Brain pericyte (primary cell): ENCODE measurements around the gene TMEM263.
"Not testable (repeated sequence)": the region's sequence is repeated elsewhere in the genome, so short reads cannot be mapped to it uniquely, and the experiment has no call there.

Experiments used
- DNase-seq: peaks from one replicate; pipeline ENCODE4 v3.0.0-alpha.2; 2012; ENCODE audit warnings: low read depth, low spot score

The TMEM263 gene

DNA sequence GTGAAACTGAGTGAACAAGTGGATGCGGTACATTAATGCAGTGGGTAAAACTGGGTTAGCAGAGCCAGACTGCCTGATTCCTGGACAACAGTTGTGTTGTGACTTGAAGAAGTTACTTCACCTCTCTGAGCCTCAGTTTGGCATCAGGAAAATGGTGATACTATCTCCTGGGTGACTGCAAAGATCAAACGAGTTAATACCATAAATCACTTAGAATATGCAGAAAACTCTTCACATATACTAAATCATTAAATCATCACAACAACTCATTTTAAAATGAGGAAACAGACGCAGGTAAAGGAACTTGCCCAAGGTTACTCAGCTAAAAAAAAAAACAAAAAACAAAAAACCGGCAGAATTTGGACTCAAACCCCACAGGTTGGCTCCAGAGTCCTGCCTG, 30.4 kb downstream of the TMEM263 start:
- no peak for DNase-seq

DNA sequence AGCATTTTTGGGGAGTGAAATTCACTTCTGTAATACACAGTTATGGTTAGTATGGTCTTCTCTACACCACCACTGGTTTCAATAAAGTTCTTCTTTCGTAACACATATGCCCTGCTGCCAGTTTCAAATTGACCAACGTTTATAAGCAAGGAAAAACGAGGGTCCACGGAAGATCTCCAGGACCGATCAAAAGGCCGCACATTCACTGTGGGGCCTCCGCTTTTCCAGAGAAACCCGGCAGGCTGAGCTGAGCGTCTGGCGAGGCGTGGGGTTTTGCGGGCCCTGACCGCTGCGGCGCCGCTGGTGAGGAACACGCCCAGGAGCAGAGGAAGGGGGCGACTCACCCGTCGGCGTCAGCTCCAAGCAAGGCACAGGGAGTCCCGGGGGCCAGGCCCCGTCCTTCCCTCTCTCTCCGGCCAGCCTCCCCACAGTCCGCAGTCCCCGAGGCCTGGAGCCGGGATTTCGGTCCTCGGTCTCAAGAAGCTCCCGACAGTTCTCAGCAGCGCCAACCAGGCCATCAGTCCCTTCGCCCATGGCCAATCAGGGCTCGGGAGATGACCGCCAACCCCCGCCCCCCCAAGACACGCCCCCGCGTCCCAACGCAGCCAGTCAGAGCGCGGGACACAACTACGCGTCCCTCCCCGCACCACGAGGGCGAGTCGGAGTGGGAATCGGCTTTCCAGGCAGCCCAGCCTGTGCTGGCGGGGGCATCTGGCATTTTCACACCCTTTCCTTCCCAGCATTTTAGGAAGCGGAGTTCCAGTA, 31.1 kb downstream of the TMEM263 start, which contains the start of gene MTERF2:
Gene MTERF2 (minus strand): TSS at position 522 of the 765 bp plus-strand sequence. CDS start 8,432 bp downstream, outside the sequence.
- DNase-seq, result peak; percentile 84

GRCh38 chr12:106987846-106988245, 32.1 kb downstream of the TMEM263 start:
- no peak for DNase-seq

- no peak for DNase-seq
Observed at GRCh38 chr12:106994579-106995220, 39.0 kb downstream of the TMEM263 start.

DNA sequence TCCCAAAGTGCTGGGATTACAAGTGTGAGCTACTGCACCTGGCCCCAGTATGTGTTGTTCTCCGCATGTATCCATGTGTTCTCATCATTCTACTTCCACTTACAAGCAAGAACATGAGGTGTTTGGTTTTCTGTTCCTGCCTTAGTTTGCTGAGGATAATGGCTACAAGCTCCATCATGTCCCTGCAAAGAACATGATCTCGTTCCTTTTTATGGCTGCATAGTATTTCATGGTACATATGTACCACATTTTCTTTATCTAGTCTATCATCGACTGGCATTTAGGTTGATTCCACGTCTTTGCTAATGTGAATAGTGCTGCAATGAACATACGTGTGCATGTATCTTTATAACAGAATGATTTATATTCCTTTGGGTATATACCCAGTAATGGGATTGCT, 40.4 kb downstream of the TMEM263 start:
- not testable (repeated sequence) for DNase-seq

- no peak for DNase-seq
Observed at GRCh38 chr12:106997916-106998315, 42.2 kb downstream of the TMEM263 start.

GRCh38 chr12:106999446-106999845, 43.7 kb downstream of the TMEM263 start:
- no peak for DNase-seq

GRCh38 chr12:107002665-107003064, 47.0 kb downstream of the TMEM263 start:
- not testable (repeated sequence) for DNase-seq

DNA sequence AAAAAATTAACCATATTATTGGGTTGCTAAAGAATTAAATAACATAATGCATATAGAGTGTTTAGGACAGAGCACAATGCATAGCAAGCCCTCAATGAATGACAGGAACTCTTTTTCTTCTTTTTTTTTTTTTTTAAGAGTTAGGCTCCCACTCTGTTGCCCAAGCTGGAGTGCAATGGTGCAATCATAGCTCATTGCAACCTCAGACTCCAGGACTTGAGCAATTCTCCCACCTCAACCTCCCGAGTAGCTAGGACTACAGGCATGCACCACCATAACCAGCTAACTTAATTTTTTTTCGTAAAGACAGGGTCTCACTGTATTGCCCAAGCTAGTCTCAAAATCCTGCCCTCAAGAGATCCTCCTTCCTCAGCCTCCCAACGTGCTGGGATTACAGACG, 51.7 kb downstream of the TMEM263 start:
- no peak for DNase-seq

DNA sequence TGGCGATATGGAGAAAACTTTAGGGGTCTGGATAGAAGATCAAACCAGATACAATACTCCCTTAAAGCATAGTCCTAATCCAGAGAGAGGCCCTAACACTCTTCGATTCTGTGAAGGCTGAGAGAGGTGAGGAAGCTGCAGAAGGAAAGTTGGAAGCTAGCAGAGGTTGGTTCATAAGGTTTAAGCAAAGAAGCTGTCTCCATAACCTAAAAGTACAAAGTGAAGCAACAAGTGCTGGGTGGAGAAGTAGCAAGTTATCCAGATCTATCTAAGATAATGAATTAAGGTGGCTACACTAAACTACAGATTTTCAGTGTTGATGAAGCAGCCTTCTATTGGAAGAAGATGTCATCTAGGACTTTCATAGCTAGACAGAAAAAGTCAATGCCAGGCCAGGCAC, 55.8 kb downstream of the TMEM263 start:
- DNase-seq, result no peak

DNA sequence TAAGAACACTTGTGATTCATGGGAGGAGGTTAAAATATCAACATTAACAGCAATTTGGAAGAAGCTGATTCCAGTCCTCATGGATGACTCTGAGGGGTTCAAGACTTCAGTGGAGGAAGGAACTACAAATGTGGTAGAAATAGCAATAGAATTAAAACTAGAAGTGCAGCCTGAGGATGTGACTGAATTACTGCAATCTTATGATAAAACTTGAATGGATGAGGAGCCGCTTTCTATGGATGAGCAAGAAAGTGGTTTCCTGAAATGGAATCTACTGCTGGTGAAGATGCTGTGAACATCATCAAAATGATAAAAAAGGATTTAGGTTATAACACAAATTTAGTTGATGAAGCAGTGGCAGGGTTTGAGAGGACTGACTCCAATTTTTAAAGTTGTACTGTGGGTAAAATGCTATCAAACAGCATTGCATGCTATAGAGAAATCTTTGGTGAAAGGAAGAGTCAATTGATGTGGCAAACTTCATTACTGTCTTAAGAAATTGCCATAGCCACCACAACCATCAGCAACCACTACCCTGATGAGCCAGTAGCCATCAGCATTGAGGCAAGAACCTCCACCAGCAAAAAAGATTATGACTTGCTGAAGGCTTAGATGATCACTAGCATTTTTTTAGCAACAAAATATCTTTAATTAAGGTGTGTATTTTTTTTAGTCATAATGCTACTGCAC, 57.2 kb downstream of the TMEM263 start:
- DNase-seq, result no peak

GRCh38 chr12:107014055-107014454, 58.3 kb downstream of the TMEM263 start:
- no peak for DNase-seq

- DNase-seq, result no peak
Observed at GRCh38 chr12:107017042-107017441, 61.3 kb downstream of the TMEM263 start.

- DNase-seq, result no peak
Observed at GRCh38 chr12:107019546-107019945, 63.8 kb downstream of the TMEM263 start.
